ENCODE results near the gene STAT3.
"Not testable (repeated sequence)": the region's sequence is repeated elsewhere in the genome, so short reads cannot be mapped to it uniquely, and the experiment has no call there.

Gene STAT3

DNA sequence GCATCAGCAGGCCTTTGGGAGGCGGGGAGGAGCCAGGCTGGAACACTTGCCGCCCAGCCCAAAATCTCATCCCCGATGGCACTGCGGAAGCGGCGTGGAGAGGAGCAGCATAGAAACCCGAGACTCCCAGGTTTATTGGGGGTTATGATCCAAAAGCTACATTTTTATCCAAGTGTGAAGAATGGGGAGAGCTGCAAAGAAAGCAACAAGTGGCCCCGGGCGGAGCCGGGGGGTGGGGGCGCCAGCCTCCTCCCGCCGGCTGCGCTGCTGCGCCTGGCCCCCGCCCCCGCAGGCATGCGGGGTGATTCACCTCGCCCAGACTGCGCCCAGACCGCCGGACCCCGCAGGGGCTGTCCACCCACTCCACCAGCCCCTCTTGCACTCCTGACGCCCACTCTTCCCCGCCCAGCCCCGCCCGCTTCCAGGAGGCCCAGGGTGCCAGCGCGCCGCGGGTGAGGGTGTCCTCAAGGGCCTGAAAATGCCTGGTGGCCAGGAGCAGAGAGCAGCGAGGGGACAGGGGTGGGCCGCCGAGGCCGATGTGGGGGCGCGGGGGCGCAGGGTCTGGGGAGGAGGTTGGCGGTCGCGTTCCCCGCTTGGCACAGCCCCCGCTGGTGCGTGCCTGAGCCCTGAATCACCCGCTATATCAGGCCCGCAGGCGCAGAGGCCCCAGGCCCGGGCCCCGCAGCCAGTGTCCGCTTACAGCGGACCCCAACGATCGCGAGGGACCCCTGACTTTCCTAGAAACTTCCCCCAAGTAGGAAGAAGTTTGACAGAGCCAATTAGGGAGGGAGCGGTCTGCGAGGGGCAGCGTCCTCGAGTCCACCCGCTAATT is 33.5 kb upstream of the STAT3 start:
- TF ChIP-seq, protein P1, sequence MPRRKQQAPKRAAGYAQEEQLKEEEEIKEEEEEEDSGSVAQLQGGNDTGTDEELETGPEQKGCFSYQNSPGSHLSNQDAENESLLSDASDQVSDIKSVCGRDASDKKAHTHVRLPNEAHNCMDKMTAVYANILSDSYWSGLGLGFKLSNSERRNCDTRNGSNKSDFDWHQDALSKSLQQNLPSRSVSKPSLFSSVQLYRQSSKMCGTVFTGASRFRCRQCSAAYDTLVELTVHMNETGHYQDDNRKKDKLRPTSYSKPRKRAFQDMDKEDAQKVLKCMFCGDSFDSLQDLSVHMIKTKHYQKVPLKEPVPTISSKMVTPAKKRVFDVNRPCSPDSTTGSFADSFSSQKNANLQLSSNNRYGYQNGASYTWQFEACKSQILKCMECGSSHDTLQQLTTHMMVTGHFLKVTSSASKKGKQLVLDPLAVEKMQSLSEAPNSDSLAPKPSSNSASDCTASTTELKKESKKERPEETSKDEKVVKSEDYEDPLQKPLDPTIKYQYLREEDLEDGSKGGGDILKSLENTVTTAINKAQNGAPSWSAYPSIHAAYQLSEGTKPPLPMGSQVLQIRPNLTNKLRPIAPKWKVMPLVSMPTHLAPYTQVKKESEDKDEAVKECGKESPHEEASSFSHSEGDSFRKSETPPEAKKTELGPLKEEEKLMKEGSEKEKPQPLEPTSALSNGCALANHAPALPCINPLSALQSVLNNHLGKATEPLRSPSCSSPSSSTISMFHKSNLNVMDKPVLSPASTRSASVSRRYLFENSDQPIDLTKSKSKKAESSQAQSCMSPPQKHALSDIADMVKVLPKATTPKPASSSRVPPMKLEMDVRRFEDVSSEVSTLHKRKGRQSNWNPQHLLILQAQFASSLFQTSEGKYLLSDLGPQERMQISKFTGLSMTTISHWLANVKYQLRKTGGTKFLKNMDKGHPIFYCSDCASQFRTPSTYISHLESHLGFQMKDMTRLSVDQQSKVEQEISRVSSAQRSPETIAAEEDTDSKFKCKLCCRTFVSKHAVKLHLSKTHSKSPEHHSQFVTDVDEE (CRISPR knock-in tag; IDR thresholded peaks at IDR 0.05) = no peak
- TF ChIP-seq ESRRG (CRISPR knock-in tag; IDR thresholded peaks at IDR 0.05) = no peak
- no peak for TF ChIP-seq ZFP3 (CRISPR knock-in tag; IDR thresholded peaks at IDR 0.05)
- no peak for TF ChIP-seq ARNTL (CRISPR knock-in tag; IDR thresholded peaks at IDR 0.05; ENCODE audit: borderline replicate concordance, low read depth)
- no peak for TF ChIP-seq PPARA (CRISPR knock-in tag; IDR thresholded peaks at IDR 0.05; ENCODE audit: borderline replicate concordance)
- TF ChIP-seq ZNF565 (CRISPR knock-in tag; conservative IDR thresholded peaks at IDR 0.05; ENCODE audit: low read depth) = no peak
- TF ChIP-seq, protein P2, sequence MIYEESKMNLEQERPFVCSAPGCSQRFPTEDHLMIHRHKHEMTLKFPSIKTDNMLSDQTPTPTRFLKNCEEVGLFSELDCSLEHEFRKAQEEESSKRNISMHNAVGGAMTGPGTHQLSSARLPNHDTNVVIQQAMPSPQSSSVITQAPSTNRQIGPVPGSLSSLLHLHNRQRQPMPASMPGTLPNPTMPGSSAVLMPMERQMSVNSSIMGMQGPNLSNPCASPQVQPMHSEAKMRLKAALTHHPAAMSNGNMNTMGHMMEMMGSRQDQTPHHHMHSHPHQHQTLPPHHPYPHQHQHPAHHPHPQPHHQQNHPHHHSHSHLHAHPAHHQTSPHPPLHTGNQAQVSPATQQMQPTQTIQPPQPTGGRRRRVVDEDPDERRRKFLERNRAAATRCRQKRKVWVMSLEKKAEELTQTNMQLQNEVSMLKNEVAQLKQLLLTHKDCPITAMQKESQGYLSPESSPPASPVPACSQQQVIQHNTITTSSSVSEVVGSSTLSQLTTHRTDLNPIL (CRISPR knock-in tag; IDR thresholded peaks at IDR 0.05; ENCODE audit: low read depth) = no peak
- ATAC-seq = peak; percentile 50

GRCh38 chr17:42421136-42421506 is 32.9 kb upstream of the STAT3 start:
- ATAC-seq = no peak
- TF ChIP-seq ZNF8 (CRISPR knock-in tag; IDR thresholded peaks at IDR 0.05) (no peak), ZNF70 (CRISPR knock-in tag; IDR thresholded peaks at IDR 0.05) (no peak), ZNF565 (CRISPR knock-in tag; conservative IDR thresholded peaks at IDR 0.05; ENCODE audit: low read depth) (no peak), SNAI2 (CRISPR knock-in tag; IDR thresholded peaks at IDR 0.05) (no peak), GLIS3 (CRISPR knock-in tag; IDR thresholded peaks at IDR 0.05) (no peak), OSR1 (CRISPR knock-in tag; IDR thresholded peaks at IDR 0.05) (no peak), ZFP3 (CRISPR knock-in tag; IDR thresholded peaks at IDR 0.05) (no peak), TOX (CRISPR knock-in tag; IDR thresholded peaks at IDR 0.05; ENCODE audit: borderline replicate concordance) (no peak), RARB (CRISPR knock-in tag; IDR thresholded peaks at IDR 0.05) (no peak), ESRRG (CRISPR knock-in tag; IDR thresholded peaks at IDR 0.05) (no peak), ZFP30 (CRISPR knock-in tag; IDR thresholded peaks at IDR 0.05) (no peak), TCF4 (CRISPR knock-in tag; IDR thresholded peaks at IDR 0.05; ENCODE audit: borderline replicate concordance) (no peak), ZC3H10 (CRISPR knock-in tag; IDR thresholded peaks at IDR 0.05) (no peak), BACH2 (CRISPR knock-in tag; IDR thresholded peaks at IDR 0.05; ENCODE audit: borderline replicate concordance) (no peak), CSDC2 (CRISPR knock-in tag; IDR thresholded peaks at IDR 0.05) (no peak), PPARA (CRISPR knock-in tag; IDR thresholded peaks at IDR 0.05; ENCODE audit: borderline replicate concordance) (no peak)
- TF ChIP-seq, protein P1 (CRISPR knock-in tag; IDR thresholded peaks at IDR 0.05) = no peak
- TF ChIP-seq, protein P3, sequence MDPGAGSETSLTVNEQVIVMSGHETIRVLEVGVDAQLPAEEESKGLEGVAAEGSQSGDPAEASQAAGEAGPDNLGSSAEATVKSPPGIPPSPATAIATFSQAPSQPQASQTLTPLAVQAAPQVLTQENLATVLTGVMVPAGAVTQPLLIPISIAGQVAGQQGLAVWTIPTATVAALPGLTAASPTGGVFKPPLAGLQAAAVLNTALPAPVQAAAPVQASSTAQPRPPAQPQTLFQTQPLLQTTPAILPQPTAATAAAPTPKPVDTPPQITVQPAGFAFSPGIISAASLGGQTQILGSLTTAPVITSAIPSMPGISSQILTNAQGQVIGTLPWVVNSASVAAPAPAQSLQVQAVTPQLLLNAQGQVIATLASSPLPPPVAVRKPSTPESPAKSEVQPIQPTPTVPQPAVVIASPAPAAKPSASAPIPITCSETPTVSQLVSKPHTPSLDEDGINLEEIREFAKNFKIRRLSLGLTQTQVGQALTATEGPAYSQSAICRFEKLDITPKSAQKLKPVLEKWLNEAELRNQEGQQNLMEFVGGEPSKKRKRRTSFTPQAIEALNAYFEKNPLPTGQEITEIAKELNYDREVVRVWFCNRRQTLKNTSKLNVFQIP (CRISPR knock-in tag; IDR thresholded peaks at IDR 0.05; ENCODE audit: borderline replicate concordance, low read depth) = no peak
- TF ChIP-seq, protein P2 (CRISPR knock-in tag; IDR thresholded peaks at IDR 0.05; ENCODE audit: low read depth) = no peak

GRCh38 chr17:42417981-42418380 is 29.7 kb upstream of the STAT3 start:
- ATAC-seq = not testable (repeated sequence)

All from SK-N-SH treated with all-trans-retinoic acid at 6 μM for 48 hours (cell line).